ENCODE data around the gene CACNA1D. TPM values are rescaled to one million over a fixed set of nuclear protein-coding genes. Genes with fewer than 3 reads are reported as not detected.

CACNA1D gene
- total and polyA plus RNA-seq, 2 donors: 0.57 to 0.66 TPM

DNA sequence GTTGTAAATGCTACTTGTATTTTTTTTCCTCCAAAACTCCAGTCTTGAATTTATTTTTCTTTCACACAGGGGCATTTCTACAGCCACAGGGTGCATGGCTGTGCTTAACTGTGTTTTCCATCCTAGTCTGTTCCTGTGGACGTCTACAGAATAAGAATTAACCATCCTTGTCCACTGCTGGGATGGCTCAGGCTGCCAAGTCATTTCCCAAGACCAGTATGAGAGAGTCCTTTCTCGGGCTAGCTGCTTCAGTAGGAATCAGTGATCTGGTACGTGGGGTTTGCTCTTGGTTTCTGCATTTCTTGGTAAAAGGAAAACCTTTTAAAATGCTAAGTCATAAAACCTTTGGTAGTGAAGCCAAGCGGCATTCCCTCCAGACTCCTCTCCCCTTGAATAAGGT, 322.0 kb downstream of the CACNA1D start:
- H3K36me3 ChIP-seq (ENCODE audit: control insufficient read depth in 2 of 2, insufficient read depth in 2 of 2, low read length in 1 of 2): no peaks in the 10 kb centered on the region
- H3K9me3 ChIP-seq (ENCODE audit: control insufficient read depth in 2 of 2, insufficient read depth in 1 of 2, low read length in 1 of 2): no peaks in the 10 kb centered on the region
- H3K4me3 ChIP-seq (ENCODE audit: low read length in 2 of 2): no peak overlapping the region
- H3K4me1 ChIP-seq (ENCODE audit: control insufficient read depth in 2 of 2, insufficient read depth in 2 of 2, low read length in 2 of 2): peaks cover 0 to 16% of the 10 kb centered on the region in 2 donors
- DNase-seq (ENCODE audit: low read depth in 6 of 9, low spot score in 9 of 9): no peak
- no peak overlapping the region for H3K27ac ChIP-seq (ENCODE audit: low read depth in 1 of 2, low read length in 1 of 2)
- no peaks in the 10 kb centered on the region for H3K27me3 ChIP-seq (ENCODE audit: control insufficient read depth in 2 of 2, insufficient read depth in 1 of 2, low read length in 1 of 2)
- 92% methylated on average over 4 of the region's 4 CpGs for WGBS

- no peaks in the 10 kb centered on the region for H3K36me3 ChIP-seq (ENCODE audit: control insufficient read depth in 2 of 2, insufficient read depth in 2 of 2, low read length in 1 of 2)
- no peak overlapping the region for H3K27ac ChIP-seq (ENCODE audit: low read depth in 1 of 2, low read length in 1 of 2)
Measured at GRCh38 chr3:53817211-53817610, 322.8 kb downstream of the CACNA1D start.

DNA sequence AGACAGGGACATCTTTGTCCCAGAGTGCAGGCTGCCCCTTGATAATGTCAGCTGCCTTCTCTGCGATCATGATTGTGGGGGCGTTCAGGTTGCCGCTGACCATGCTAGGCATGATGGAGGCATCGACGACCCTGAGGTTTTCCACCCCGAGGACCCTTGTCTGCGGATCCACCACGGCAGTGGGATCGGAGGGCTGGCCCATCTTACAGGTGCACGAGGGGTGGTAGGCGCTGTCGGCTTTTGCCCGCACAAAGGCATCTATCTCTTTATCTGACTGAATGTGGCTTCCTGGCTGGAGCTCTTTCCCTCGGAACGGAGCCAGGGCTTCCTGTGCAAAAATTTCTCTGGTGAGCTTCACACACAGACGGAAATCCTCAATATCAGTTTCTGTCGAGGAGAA, 323.4 kb downstream of the CACNA1D start:
- H3K4me3 ChIP-seq (ENCODE audit: low read length in 2 of 2): no peak overlapping the region
- H3K36me3 ChIP-seq (ENCODE audit: control insufficient read depth in 2 of 2, insufficient read depth in 2 of 2, low read length in 1 of 2): no peaks in the 10 kb centered on the region
- H3K27ac ChIP-seq (ENCODE audit: low read depth in 1 of 2, low read length in 1 of 2): no peak overlapping the region
- DNase-seq (ENCODE audit: low read depth in 6 of 9, low spot score in 9 of 9): peak in 1 of 9 donors; percentile 29
- WGBS: 71% methylated on average over 17 of the region's 17 CpGs
- H3K4me1 ChIP-seq (ENCODE audit: control insufficient read depth in 2 of 2, insufficient read depth in 2 of 2, low read length in 2 of 2): peaks cover 0 to 22% of the 10 kb centered on the region in 2 donors
- H3K27me3 ChIP-seq (ENCODE audit: control insufficient read depth in 2 of 2, insufficient read depth in 1 of 2, low read length in 1 of 2): no peaks in the 10 kb centered on the region
- H3K9me3 ChIP-seq (ENCODE audit: control insufficient read depth in 2 of 2, insufficient read depth in 1 of 2, low read length in 1 of 2): no peaks in the 10 kb centered on the region

More at GRCh38 chr3:53817211-53817610, 322.8 kb downstream of the CACNA1D start:
- Histone ChIP-seq H3K9me3 (ENCODE audit: control insufficient read depth in 2 of 2, insufficient read depth in 1 of 2, low read length in 1 of 2) (no peaks in the 10 kb centered on the region), H3K4me1 (ENCODE audit: control insufficient read depth in 2 of 2, insufficient read depth in 2 of 2, low read length in 2 of 2) (peaks cover 0 to 19% of the 10 kb centered on the region in 2 donors), H3K27me3 (ENCODE audit: control insufficient read depth in 2 of 2, insufficient read depth in 1 of 2, low read length in 1 of 2) (no peaks in the 10 kb centered on the region), H3K4me3 (ENCODE audit: low read length in 2 of 2) (no peak overlapping the region)
- 78% methylated on average over 6 of the region's 6 CpGs for WGBS
- no peak for DNase-seq (ENCODE audit: low read depth in 6 of 9, low spot score in 9 of 9)

GRCh38 chr3:53818221-53819162, 324.1 kb downstream of the CACNA1D start:
- H3K27ac ChIP-seq (ENCODE audit: low read depth in 1 of 2, low read length in 1 of 2): no peak overlapping the region
- H3K27me3 ChIP-seq (ENCODE audit: control insufficient read depth in 2 of 2, insufficient read depth in 1 of 2, low read length in 1 of 2): no peaks in the 10 kb centered on the region
- 83% methylated on average over 14 of the region's 14 CpGs for WGBS
- no peaks in the 10 kb centered on the region for H3K36me3 ChIP-seq (ENCODE audit: control insufficient read depth in 2 of 2, insufficient read depth in 2 of 2, low read length in 1 of 2)
- H3K9me3 ChIP-seq (ENCODE audit: control insufficient read depth in 2 of 2, insufficient read depth in 1 of 2, low read length in 1 of 2): no peaks in the 10 kb centered on the region
- H3K4me1 ChIP-seq (ENCODE audit: control insufficient read depth in 2 of 2, insufficient read depth in 2 of 2, low read length in 2 of 2): peaks cover 0 to 22% of the 10 kb centered on the region in 2 donors
- DNase-seq (ENCODE audit: low read depth in 6 of 9, low spot score in 9 of 9): no peak
- no peak overlapping the region for H3K4me3 ChIP-seq (ENCODE audit: low read length in 2 of 2)

- no peaks in the 10 kb centered on the region for H3K9me3 ChIP-seq (ENCODE audit: control insufficient read depth in 2 of 2, insufficient read depth in 1 of 2, low read length in 1 of 2)
- 97% methylated on average over 14 of the region's 14 CpGs for WGBS
- no peaks in the 10 kb centered on the region for H3K36me3 ChIP-seq (ENCODE audit: control insufficient read depth in 2 of 2, insufficient read depth in 2 of 2, low read length in 1 of 2)
- H3K4me3 ChIP-seq (ENCODE audit: low read length in 2 of 2): no peak overlapping the region
- peaks cover 0 to 22% of the 10 kb centered on the region in 2 donors for H3K4me1 ChIP-seq (ENCODE audit: control insufficient read depth in 2 of 2, insufficient read depth in 2 of 2, low read length in 2 of 2)
- H3K27me3 ChIP-seq (ENCODE audit: control insufficient read depth in 2 of 2, insufficient read depth in 1 of 2, low read length in 1 of 2): no peaks in the 10 kb centered on the region
- H3K27ac ChIP-seq (ENCODE audit: low read depth in 1 of 2, low read length in 1 of 2): no peak overlapping the region
- DNase-seq (ENCODE audit: low read depth in 6 of 9, low spot score in 9 of 9): no peak
Measured at GRCh38 chr3:53819163-53819868, 324.9 kb downstream of the CACNA1D start.

DNA sequence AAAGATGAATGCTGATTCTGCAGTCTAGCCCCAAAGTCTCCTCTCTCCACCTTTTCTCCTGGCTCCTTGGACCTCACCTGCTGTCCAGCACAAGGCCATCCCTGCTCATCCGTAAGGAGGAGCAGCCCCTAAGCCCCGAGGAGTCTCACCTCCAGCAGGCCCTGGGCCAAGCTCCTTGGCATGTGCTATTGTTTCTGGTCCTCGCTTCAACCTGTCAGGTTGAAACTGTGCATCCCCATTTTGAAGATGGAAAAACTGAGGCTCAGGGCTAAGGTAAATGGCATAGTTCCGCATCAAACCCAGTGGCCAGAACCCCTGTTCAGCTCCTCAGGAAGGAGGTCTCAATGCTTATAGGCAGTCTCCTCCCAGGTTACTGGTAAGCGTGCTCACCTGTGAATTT, 325.7 kb downstream of the CACNA1D start:
- Histone ChIP-seq H3K4me3 (ENCODE audit: low read length in 2 of 2) (no peak overlapping the region), H3K9me3 (ENCODE audit: control insufficient read depth in 2 of 2, insufficient read depth in 1 of 2, low read length in 1 of 2) (no peaks in the 10 kb centered on the region), H3K27me3 (ENCODE audit: control insufficient read depth in 2 of 2, insufficient read depth in 1 of 2, low read length in 1 of 2) (no peaks in the 10 kb centered on the region), H3K36me3 (ENCODE audit: control insufficient read depth in 2 of 2, insufficient read depth in 2 of 2, low read length in 1 of 2) (no peaks in the 10 kb centered on the region), H3K4me1 (ENCODE audit: control insufficient read depth in 2 of 2, insufficient read depth in 2 of 2, low read length in 2 of 2) (peaks cover 0 to 22% of the 10 kb centered on the region in 2 donors), H3K27ac (ENCODE audit: low read depth in 1 of 2, low read length in 1 of 2) (no peak overlapping the region)
- no peak for DNase-seq (ENCODE audit: low read depth in 6 of 9, low spot score in 9 of 9)
- 95% methylated on average over 5 of the region's 5 CpGs for WGBS

GRCh38 chr3:53820756-53821580, 326.6 kb downstream of the CACNA1D start:
- Histone ChIP-seq H3K9me3 (ENCODE audit: control insufficient read depth in 2 of 2, insufficient read depth in 1 of 2, low read length in 1 of 2) (no peaks in the 10 kb centered on the region), H3K27ac (ENCODE audit: low read depth in 1 of 2, low read length in 1 of 2) (no peak overlapping the region), H3K4me3 (ENCODE audit: low read length in 2 of 2) (no peak overlapping the region), H3K27me3 (ENCODE audit: control insufficient read depth in 2 of 2, insufficient read depth in 1 of 2, low read length in 1 of 2) (no peaks in the 10 kb centered on the region), H3K36me3 (ENCODE audit: control insufficient read depth in 2 of 2, insufficient read depth in 2 of 2, low read length in 1 of 2) (no peaks in the 10 kb centered on the region), H3K4me1 (ENCODE audit: control insufficient read depth in 2 of 2, insufficient read depth in 2 of 2, low read length in 2 of 2) (peaks cover 0 to 22% of the 10 kb centered on the region in 2 donors)
- WGBS: 94% methylated on average over 21 of the region's 21 CpGs
- no peak for DNase-seq (ENCODE audit: low read depth in 6 of 9, low spot score in 9 of 9)

GRCh38 chr3:53821631-53822121, 327.3 kb downstream of the CACNA1D start:
- Histone ChIP-seq H3K27ac (ENCODE audit: low read depth in 1 of 2, low read length in 1 of 2) (no peak overlapping the region), H3K36me3 (ENCODE audit: control insufficient read depth in 2 of 2, insufficient read depth in 2 of 2, low read length in 1 of 2) (no peaks in the 10 kb centered on the region), H3K27me3 (ENCODE audit: control insufficient read depth in 2 of 2, insufficient read depth in 1 of 2, low read length in 1 of 2) (no peaks in the 10 kb centered on the region), H3K9me3 (ENCODE audit: control insufficient read depth in 2 of 2, insufficient read depth in 1 of 2, low read length in 1 of 2) (no peaks in the 10 kb centered on the region), H3K4me3 (ENCODE audit: low read length in 2 of 2) (no peak overlapping the region), H3K4me1 (ENCODE audit: control insufficient read depth in 2 of 2, insufficient read depth in 2 of 2, low read length in 2 of 2) (peaks cover 0 to 22% of the 10 kb centered on the region in 2 donors)
- WGBS: 69% methylated on average over 5 of the region's 5 CpGs
- DNase-seq (ENCODE audit: low read depth in 6 of 9, low spot score in 9 of 9): peak in 1 of 9 donors; percentile 47
